ENCODE data around the gene PCDHGB3. TPM values are rescaled to one million over a fixed set of nuclear protein-coding genes. Genes with fewer than 3 reads are reported as not detected.
"Not testable (repeated sequence)": the region's sequence is repeated elsewhere in the genome, so short reads cannot be mapped to it uniquely, and the experiment has no call there.

The PCDHGB3 gene
- total and polyA plus RNA-seq, 11 donors, result 1.7 to 14.9 (median 8.5) TPM

GRCh38 chr5:141392429-141393198, 22.6 kb downstream of the PCDHGB3 start, which contains the start of gene PCDHGA8:
Gene PCDHGA8 (plus strand): TSS chr5:141392633. CDS start chr5:141392814, 181 bp downstream.
- H3K4me1 ChIP-seq, result peaks cover 0 to 9% (median 0%) of the 10 kb centered on the region in 12 donors
- TF ChIP-seq CTCF (IDR thresholded peaks at IDR 0.05) (peak in 5 of 12 donors; percentile 8 to 31 (median 16)), POLR2A (IDR thresholded peaks at IDR 0.05) (no peak)
- H3K27me3 ChIP-seq, result peaks cover 0 to 43% (median 0%) of the 10 kb centered on the region in 9 donors
- no peak for DNase-seq
- ATAC-seq, result no peak
- 39 to 49% (median 44%) methylated on average over 32 to 38 of the region's 38 CpGs for WGBS, 4 donors
- H3K9me3 ChIP-seq, result peaks cover 0 to 95% (median 63%) of the 10 kb centered on the region in 12 donors
- no peak within 1 kb of the TSS for H3K4me3 ChIP-seq
- peaks cover 0 to 12% (median 0%) of the 10 kb centered on the region in 9 donors for H3K36me3 ChIP-seq
- intact Hi-C loops (cut with DNase I), result no loop called here
- H3K27ac ChIP-seq, result no peak within 1 kb of the TSS

- no peak for TF ChIP-seq CTCF (IDR thresholded peaks at IDR 0.05)
- no peak for TF ChIP-seq POLR2A (IDR thresholded peaks at IDR 0.05)
- DNase-seq (no peak), ATAC-seq (no peak)
- intact Hi-C loops (cut with DNase I), result no loop called here
- Histone ChIP-seq H3K27ac (no peak overlapping the region), H3K9me3 (peaks cover 0 to 95% (median 64%) of the 10 kb centered on the region in 12 donors), H3K27me3 (peaks cover 0 to 44% (median 0%) of the 10 kb centered on the region in 9 donors), H3K36me3 (peaks cover 0 to 12% (median 0%) of the 10 kb centered on the region in 9 donors), H3K4me3 (no peak overlapping the region), H3K4me1 (peaks cover 0 to 10% (median 0%) of the 10 kb centered on the region in 12 donors)
- WGBS, 4 donors, result 48 to 63% (median 56%) methylated on average over 21 of the region's 21 CpGs
Observed at GRCh38 chr5:141393267-141393666, 23.2 kb downstream of the PCDHGB3 start.

GRCh38 chr5:141394401-141395187, 24.6 kb downstream of the PCDHGB3 start:
- ATAC-seq, result not testable (repeated sequence)
- peaks cover 0 to 12% (median 4%) of the 10 kb centered on the region in 12 donors for H3K4me1 ChIP-seq

GRCh38 chr5:141397756-141398551, 27.9 kb downstream of the PCDHGB3 start, which contains the start of gene PCDHGB5:
Gene PCDHGB5 (plus strand): TSS chr5:141397947. CDS start chr5:141398128, 181 bp downstream.
- peak within 1 kb of the TSS in 1 of 12 donors; percentile 20 for H3K27ac ChIP-seq
- peaks cover 0 to 36% (median 0%) of the 10 kb centered on the region in 9 donors for H3K27me3 ChIP-seq
- WGBS, 4 donors, result 13 to 15% (median 14%) methylated on average over 25 to 26 of the region's 43 CpGs
- DNase-seq (peak in 2 of 5 donors; percentile 70 to 78), ATAC-seq (peak in 3 of 4 donors; percentile 88 to 96 (median 95))
- intact Hi-C loops (cut with DNase I); H3K36me3 ChIP-seq: not testable (repeated sequence)
- peak within 1 kb of the TSS in 10 of 12 donors; percentile 32 to 51 (median 42) for H3K4me3 ChIP-seq
- peaks cover 0 to 12% (median 0%) of the 10 kb centered on the region in 12 donors for H3K4me1 ChIP-seq
- TF ChIP-seq CTCF (IDR thresholded peaks at IDR 0.05), result peak; percentile 40 to 72 (median 58)
- peaks cover 0 to 97% (median 62%) of the 10 kb centered on the region in 12 donors for H3K9me3 ChIP-seq

More at GRCh38 chr5:141394401-141395187, 24.6 kb downstream of the PCDHGB3 start:
- H3K4me3 ChIP-seq; DNase-seq; intact Hi-C loops (cut with DNase I); H3K27ac ChIP-seq: not testable (repeated sequence)
- Histone ChIP-seq H3K36me3 (peaks cover 0 to 12% (median 0%) of the 10 kb centered on the region in 9 donors), H3K9me3 (peaks cover 0 to 95% (median 63%) of the 10 kb centered on the region in 12 donors), H3K27me3 (peaks cover 0 to 43% (median 0%) of the 10 kb centered on the region in 9 donors)
- WGBS, 4 donors, result 37 to 53% (median 43%) methylated on average over 24 to 46 of the region's 53 CpGs
